SH-SY5Y (cell line): ENCODE results near the gene SNRPD3.

ENCODE experiments used
- GATA2 ChIP-seq: IDR thresholded peaks from 2 replicates; pipeline ENCODE4 v1.6.1; 2011; ENCODE audit warnings: mild to moderate bottlenecking, low read depth, low read length
- GATA3 ChIP-seq: IDR thresholded peaks from 2 replicates; pipeline ENCODE4 v1.6.1; 2011; ENCODE audit warnings: low read depth, mild to moderate bottlenecking, low read length, moderate library complexity

DNA sequence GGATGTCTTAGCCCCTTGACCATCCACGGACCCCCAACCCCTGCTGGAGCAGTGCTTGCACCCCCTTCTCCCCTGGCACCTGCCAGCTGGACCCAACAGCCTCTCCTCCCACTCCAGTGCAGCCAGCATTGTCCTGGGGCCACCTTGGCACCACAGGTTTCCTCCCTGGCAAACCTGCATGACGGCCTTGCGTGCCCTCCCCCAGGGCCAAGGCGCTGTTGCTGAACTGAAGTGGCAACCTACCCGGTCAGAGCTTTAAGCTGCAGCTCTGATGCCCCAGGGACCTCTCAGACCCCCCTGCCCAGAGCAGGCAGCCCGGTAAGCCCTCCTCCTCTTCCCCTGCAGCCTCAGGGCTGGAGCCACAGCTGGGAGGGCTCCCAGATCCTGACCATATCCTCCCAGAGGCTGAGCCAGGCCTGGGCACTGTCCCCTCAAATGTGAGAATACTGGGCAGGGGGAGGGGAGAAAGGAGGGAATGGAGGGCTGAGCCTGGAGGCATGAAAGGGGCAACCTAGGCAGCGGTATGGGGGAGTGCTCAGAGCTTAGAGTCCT, 38.8 kb downstream of the SNRPD3 start:
- TF ChIP-seq GATA2 (no peak), GATA3 (no peak)
